HG03039 (cell line): ENCODE measurements around the gene GPR78.
"Not testable (repeated sequence)": the region's sequence is repeated elsewhere in the genome, so short reads cannot be mapped to it uniquely, and the experiment has no call there.

Source experiments
- ATAC-seq: cut with Tn5 transposase; IDR thresholded peaks from one replicate; pipeline ENCODE4 v1.9.1; 2021; ENCODE audit warnings: mild to moderate bottlenecking, moderate library complexity; ENCODE audit not compliant: unreplicated experiment

Gene GPR78

DNA sequence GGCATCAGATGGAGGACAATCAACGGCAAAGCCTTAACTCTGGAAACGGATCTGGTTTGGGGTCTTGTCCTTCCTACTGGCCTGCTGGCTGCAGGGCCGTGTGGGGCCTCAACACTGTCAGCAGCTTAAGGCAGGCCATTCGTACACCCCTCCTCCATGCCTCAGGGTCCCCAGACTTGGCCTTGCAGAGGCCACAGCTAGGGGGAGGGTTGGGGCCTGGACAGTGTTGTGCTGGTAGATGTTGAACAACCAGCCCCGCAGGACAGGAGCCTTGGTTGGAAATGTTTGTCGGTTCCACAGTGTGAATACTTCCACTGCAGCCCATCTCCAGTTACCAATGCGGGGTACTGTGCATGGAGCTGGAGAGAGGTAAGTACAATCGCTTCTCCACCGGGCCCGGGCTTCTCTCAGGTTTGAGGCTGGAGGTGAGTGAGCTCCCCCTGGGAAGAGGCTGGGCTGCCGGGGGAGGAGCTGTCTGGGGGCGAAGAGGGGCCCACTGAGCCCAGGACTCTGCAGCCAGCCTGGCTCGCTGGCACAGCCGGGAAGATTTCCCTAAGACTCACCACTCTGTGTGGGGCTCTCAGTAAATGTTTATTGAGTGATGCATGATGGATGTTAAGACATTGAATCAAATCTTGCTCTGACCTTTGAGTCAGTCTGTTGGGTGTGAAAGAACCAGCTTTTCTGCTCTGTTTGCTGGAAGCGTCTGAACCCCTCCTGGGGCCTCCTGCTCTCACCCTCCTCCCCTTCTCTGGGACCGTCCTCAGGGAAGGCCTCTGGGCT is 19.7 kb upstream of the GPR78 start:
- ATAC-seq = no peak

DNA sequence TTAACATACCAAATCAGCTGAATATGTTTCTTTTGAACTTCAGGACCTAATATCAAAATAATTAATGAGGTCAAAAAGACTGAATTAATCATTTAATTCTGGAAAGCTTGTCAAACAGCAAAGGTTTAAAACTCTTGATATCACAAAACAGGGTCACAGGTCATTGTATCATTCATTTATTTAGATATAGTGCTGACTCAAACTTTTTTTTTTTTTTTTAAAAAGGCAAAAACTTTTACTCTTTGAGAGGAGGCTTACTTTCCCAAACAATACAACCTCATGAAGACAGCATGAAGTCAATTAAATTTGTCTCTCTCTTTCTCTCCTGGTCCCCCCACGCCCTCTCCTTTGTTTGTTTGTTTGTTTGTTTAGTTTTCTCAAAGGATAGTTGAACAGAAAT is 15.6 kb upstream of the GPR78 start:
- ATAC-seq = no peak

DNA sequence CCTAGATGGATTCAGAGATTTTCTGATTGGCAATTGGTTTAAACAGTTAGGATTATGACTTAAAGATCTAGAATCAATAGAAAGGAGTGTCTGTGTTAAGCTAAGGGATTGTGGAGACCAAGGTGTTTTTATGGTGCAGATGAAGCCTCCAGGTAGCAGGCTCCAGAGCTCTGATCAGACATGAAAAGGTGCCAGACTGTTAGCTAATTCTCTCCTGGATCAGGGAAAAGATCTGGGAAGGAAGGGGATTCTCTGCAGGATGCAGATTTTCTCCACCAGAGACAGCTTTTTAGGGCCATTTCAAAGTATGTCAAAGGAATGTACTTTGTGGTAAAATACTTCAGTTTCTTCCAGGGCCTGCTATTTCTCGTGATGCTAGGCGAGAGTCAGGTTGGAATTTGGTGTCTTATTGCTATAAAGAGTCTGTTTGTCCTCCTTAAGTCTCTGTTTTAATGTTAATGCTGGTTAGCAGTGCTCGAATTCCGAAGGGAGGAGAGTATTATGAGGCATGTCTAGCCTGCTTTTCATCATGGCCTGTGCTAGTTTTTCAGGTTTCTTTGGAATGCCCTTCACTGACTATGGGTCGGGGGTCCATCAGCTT is 12.0 kb upstream of the GPR78 start:
- no peak for ATAC-seq

DNA sequence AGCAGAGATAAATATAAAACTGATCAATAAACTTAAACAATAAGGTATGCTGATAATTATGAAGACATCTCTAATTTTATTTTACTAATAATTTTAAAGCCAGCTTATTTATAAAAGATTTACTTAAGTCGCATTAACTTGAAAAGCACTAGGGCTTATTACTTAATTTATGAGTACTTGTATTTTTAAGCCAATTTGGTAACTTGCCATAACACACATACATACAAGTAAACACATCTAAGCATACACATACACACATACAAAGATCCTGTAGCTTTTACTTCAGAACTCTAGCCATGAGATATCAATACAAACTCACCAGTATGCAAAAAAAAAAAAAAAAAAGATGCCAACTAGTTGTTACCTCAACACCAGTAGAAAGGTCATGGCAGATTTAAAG is 10.0 kb upstream of the GPR78 start:
- ATAC-seq = no peak

DNA sequence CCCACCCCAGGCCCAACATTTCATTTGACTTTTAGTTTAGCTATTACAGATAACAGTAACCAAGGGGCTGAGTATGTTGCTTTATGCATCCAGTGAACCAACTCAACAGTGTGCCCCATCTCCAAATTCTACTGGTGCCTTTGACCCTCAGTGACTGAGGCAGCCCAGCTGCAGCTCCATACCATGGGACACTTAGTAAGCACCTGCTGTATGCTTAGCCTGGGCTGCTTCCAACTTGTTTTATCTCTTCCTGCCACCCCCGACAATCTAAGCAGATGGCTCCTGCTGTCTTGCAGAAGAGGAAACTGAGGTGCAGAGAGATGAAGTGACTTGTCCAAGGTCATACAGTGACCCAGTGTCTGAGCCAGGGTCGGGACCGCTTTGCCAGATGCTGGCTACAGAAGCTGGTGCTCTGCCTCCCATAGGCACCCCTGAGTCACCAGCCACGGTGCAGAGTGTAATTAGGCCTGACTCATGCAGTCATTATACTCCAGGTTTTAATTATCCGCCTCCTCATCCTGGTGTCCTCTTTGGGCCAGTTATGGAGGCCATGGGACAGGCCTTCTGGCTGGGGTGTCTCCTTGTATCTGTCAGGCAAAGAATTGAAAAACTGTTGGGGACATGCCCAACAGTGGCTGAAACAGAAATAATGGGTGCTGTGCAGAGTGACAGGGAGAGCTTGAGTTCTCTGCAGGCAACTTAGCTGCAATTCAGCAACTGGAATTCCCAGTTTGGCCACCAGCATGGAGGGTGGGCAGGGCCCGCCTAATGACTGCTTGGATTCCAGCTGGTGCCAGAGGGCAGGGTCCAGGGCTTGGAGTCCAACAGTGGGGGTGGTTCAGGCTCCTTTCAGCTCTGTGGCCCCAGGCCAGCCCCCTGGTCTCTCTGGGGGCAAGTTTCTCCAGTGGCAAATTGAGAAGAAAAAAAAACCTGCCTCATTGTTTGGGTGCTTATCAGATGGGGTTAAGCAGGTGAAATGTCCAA is 8.2 kb upstream of the GPR78 start:
- ATAC-seq = no peak

DNA sequence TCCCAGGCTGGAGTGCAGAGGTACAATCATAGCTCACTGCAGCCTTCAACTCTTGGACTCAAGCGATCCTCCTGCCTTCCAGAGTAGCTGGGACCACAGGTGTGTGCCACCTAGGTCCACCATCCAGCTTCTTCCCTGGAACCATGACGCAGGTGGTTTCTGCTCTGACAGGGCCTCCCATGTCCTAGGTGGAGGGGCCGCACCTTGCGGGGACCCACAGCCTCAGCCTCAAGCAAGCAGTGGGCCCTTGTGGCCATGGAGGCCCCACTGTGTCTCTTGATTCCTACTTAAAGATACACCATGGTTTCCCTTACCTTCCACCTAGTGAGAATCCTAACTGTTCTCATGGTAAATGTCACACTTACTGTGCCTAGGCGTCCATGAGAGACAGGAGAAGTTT is 6.9 kb upstream of the GPR78 start:
- no peak for ATAC-seq

DNA sequence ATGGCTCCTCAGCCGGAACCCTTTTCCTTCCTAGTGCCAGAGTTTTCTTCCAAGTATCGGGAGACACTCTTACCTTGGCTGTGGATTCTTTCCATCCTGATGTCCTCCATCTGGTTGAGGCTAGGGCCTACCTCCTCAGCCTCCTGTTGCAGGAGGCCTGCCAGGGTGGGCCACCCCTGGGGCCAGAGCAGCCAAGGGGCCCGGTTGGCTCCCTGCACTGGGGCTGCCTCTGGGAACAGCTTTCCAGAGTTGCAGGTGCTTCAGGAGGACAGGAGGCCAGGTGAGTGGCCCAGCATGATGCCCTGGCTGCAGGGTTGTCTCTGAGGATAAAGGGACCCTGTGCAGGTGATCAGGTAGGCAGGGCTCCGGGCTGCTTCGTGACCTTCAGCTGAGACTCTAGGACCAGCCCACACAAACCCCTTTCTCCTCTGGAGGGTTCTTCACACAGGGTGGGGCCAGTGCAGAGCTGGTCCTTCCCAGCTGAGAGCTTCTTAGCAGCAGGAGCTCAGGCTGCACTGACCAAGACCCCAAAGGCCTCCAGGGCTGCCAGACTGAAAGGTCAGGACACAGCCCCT is 5.3 kb upstream of the GPR78 start:
- ATAC-seq = no peak

DNA sequence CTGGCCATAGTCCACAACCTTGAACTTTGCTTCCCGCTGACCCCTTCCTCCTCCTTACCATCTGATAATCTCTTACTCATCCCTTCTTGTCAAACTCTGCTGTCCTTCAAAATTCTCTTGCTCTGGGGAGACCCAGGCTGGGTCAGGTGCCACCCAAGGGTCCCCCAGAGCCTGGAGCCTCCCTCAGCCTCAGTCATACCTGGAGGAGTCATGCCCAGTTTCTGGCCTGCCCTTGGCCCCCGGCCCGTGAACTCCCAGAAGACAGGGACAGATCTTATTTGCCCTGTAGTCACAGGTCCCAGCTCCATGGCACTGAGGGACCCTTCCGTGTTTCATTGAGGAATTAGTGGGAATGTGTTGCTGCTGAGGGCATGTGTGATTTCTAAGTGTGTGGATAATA is 4.7 kb upstream of the GPR78 start:
- no peak for ATAC-seq

DNA sequence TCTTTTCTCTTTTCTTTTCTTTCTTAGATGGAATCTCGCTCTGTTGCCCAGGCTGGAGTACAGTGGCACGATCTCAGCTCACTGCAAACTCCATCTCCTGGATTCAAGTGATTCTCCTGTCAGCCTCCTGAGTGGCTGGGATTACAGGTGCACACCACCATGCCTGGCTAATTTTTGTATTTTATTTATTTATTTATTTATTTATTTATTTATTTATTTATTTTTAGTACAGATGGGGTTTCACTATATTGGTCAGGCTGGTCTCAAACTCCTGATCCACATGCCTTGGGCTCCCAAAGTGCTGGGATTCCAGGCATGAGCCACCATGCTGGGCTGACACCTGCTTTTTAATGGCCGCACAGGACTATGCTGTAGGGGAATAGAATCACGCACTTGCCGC is 3.6 kb upstream of the GPR78 start:
- ATAC-seq = not testable (repeated sequence)

DNA sequence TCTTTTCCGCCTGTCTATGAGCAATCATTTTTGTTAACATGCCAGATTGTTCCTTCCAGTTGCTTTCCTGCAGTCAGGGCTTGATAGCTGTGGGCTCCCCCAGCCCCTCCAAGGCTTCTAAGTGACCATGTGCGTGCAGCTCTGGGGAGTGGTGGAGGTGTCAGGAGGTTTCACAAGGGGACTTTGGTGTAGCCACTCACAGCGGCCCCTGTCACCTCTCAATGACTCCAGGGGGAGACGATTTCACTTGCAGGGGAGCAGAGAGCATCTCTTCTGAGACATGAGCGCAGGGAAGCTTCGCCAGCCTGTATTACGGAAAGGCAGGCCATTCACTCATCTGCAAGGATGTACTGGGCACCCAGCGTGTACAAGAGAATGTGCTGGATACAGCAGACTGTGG is 3.1 kb upstream of the GPR78 start:
- ATAC-seq = no peak

DNA sequence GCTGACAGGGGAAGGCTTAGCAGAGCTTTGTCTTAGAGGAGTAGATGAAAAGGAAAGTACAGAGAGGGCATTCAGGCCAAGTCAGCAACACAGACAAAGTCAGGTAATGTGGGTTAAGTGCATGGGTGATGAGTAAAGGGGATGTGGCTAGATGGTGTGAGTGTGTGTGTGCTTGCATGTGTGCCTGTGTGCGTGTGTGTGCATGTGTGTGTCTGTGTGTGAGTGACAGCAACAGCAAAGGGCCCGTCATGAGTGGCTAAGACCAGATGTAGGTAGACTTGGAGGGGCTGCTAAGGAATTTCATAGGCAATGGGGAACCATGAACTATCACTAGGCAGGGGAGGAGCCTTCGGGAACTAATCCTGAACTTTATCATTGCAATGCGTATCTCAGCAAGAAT is 2.2 kb upstream of the GPR78 start:
- ATAC-seq = no peak

DNA sequence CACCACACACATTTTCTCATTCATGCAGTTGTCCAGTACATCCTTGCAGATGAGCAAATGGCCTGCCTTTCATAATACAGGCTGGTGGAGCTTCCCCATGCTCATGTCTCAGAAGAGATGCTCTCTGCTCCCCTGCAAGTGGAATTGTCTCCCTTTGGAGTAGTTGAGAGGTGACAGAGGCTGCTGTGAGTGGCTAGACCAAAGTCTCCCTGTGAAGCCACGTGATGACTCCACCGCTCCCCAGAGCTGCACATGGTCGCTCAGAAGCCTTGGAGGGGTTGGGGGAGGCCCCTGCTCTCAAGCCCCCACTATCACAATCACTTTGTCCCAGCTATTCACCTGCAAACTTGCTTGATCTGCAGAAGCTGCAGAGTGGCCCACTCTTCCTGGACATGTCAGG is 1.5 kb upstream of the GPR78 start:
- no peak for ATAC-seq

DNA sequence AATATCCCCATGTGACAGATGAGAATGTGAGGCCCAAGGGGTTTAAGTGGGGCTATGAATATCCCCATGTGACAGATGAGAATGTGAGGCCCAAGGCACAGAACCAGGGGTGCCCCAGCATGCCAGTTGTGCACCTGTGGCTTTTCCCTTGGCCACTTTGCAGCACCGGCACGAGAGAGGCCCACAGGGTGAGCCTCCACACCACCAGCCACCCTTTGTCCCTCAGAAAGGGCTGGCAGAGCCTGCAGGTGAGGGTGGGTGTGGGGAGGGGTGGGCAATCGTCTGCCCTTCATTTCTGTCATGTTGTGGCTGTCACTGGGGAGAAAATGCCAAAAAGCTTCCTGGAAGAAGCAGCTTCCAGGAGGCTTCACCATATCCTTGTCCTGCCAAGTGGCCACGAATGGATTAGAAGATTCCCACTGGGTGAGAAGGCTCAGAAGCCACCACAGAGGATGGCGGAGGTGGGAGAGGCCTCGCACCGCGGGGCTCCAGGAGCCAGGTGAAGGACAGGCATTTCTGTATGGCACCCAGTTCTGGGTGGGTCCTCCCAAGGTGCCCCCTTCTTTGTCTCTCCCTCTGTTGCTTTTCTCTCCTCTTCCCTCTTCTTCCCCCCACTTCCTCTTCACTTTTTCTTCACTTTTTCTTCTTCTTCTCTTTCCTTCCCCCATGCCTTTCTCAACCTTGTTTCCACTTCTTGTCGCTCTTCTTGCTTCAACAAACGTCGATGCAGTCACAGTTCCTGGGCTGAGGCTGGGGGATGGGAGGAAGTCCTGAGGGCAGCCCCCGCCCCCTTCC is 469 bp upstream of the GPR78 start:
- ATAC-seq = no peak

DNA sequence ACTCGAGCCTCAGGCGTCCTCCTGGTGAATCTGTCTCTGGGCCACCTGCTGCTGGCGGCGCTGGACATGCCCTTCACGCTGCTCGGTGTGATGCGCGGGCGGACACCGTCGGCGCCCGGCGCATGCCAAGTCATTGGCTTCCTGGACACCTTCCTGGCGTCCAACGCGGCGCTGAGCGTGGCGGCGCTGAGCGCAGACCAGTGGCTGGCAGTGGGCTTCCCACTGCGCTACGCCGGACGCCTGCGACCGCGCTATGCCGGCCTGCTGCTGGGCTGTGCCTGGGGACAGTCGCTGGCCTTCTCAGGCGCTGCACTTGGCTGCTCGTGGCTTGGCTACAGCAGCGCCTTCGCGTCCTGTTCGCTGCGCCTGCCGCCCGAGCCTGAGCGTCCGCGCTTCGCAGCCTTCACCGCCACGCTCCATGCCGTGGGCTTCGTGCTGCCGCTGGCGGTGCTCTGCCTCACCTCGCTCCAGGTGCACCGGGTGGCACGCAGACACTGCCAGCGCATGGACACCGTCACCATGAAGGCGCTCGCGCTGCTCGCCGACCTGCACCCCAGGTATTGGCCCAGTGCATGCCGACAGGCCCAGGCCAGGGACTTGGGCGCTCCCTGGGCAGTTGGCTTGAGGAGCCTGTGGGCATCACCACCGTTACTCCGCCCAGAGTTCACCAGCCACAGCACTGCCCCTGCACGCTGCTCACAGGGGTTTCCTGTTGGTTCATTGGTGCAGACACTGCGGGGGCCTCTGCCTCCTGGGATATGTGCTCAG is 1.1 kb downstream of the GPR78 start:
- ATAC-seq = no peak

DNA sequence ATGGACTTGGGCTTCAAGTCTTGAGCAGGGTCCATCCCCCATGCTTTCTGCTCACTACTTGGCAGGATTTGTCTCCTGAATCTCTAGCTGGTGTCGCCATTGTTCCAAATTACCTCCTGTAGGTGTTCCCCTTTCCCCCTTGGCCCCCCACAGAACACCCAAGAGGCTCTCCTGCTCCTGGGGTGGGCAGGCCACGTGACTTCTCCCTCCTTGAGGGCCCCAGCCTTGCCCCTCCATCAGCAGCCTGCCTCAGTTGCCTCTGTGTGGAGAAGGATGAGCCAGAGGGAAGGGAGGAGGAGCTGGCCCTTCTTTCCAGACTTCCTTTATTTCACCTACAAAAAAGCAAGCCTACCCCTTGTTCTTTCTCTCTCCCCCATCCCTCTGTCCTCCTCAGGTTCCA is 1.8 kb downstream of the GPR78 start:
- no peak for ATAC-seq

DNA sequence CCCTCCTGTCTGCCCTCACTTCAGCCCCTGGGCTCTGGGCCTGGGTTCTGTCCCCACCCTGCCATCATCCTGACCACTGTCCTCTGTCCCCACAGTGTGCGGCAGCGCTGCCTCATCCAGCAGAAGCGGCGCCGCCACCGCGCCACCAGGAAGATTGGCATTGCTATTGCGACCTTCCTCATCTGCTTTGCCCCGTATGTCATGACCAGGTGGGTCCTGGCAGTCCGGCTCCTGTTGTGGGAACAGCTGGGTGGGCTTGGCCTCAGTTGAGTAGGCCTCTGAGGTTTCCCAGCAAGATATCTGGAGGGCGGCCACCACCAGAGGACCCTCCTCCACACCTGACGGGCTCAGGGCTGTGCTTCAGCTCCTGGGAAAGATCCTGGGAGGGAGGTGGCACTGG is 2.2 kb downstream of the GPR78 start:
- no peak for ATAC-seq

DNA sequence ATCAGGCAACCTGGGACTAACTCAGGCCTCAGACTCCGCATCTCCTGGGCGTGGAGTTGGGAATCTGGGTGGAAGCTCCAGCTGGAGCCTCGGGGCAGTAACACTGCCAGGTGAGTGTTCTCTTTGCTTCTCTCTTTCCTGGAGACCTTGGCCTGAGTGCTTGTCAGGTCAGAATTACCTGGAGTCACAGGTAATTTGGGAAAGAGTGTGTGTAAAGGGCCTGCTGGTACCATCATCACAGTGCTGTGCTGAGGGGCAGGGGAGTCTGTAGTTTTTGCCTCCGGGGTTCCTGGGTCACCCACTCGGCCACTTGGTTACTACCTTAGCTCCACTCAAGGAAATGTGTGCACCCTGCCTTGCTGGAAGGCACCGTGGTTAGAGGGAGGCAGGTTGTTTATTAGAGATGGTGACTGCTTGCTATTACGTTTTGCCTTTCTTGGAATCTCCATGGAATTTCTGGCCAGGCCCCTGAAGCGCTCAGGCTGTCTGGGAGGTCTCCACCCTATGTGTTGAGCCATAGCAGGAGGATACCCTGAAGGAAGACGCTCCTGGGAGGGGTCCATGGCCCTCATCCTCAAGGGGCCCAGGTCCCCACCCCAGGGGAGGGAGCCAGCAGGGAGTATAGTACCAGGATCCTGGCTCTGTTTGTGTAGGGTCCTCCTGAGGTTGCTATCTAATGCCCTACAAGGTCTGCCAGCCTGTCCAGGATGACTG is 2.9 kb downstream of the GPR78 start:
- ATAC-seq = no peak

DNA sequence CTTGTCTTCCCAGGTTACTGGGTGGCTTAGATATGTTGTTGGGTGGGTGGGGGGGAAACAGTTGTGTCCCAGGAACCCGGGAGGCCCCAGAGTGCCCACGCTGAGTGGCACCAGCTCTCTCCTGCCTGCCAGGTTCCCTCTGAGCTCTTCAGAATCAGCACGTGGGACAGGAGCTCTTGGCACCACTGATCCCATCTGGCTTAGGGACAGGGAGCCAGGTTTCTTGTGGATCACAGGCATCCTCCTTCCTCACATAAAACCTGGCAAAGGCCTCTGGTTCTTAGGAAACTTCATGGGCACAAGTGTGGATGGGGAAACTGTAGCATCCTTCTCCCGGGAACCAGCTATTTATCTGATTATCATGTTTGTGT is 3.4 kb downstream of the GPR78 start:
- ATAC-seq = no peak

DNA sequence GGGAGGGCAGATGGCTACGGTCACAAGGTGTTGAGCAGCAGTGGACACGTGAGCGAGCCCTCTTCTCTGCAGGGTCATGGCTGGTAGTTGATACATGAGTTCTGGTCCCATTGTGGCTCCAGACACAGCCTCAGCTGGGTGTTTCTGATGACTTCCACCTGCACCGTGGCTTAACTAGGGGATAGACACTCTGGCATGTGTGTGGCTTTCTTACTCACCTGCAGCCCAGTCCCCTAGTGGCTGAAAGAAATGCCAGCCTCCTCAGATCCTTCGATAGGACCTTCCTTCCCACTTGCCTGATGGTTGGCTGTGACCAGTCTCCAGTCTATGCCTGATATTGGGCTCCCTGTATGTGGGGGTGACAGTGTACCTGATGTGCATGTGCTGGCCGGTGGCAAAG is 5.0 kb downstream of the GPR78 start:
- no peak for ATAC-seq
